DOHH2 (cell line): ENCODE results near the gene IQSEC1.

ENCODE experiments used
- H3F3A ChIP-seq: fragments of 200-600 bp; sonication (generic), shearing (Covaris generic); 2 replicates; pipeline ENCODE4 v1.6.0; 2016; ENCODE audit warnings: antibody characterized with exemption, mild to moderate bottlenecking; ENCODE audit not compliant: control insufficient read depth, insufficient read depth
- H3K27ac ChIP-seq: fragments of 200-600 bp; sonication (generic); 2 replicates; pipeline ENCODE4 v1.5.1; 2014; ENCODE audit warnings: low read depth, mild to moderate bottlenecking, low read length, moderate library complexity
- H3K27me3 ChIP-seq: fragments of 200-600 bp; sonication (generic); 2 replicates; pipeline ENCODE4 v1.6.1; 2014; ENCODE audit warnings: mild to moderate bottlenecking, low read length, mixed read lengths; ENCODE audit not compliant: control insufficient read depth
- H3K36me3 ChIP-seq: fragments of 200-600 bp; sonication (generic); 2 replicates; pipeline ENCODE4 v1.6.1; 2014; ENCODE audit warnings: mild to moderate bottlenecking, low read length, moderate library complexity, mixed read lengths; ENCODE audit not compliant: control insufficient read depth
- H3K4me1 ChIP-seq: fragments of 200-600 bp; sonication (generic); 2 replicates; pipeline ENCODE4 v1.6.1; 2014; ENCODE audit warnings: mild to moderate bottlenecking, low read length, mixed read lengths; ENCODE audit not compliant: control insufficient read depth
- H3K4me2 ChIP-seq: fragments of 200-600 bp; sonication (generic); 2 replicates; pipeline ENCODE4 v1.6.0; 2014; ENCODE audit warnings: mild to moderate bottlenecking, low read length, moderate library complexity
- H3K4me3 ChIP-seq: fragments of 200-600 bp; sonication (generic); 2 replicates; pipeline ENCODE4 v1.5.1; 2014; ENCODE audit warnings: mild to moderate bottlenecking, low read length, mixed read lengths
- H3K79me2 ChIP-seq: fragments of 200-600 bp; sonication (generic); 2 replicates; pipeline ENCODE4 v1.6.1; 2014; ENCODE audit warnings: mild to moderate bottlenecking, low read length, mixed read lengths; ENCODE audit not compliant: control insufficient read depth
- H3K9me2 ChIP-seq: fragments of 200-600 bp; sonication (generic); replicated peaks from 2 replicates; pipeline ENCODE4 v1.6.1; 2014; ENCODE audit warnings: mild to moderate bottlenecking, low read length, mixed read lengths; ENCODE audit not compliant: control insufficient read depth
- H3K9me3 ChIP-seq: fragments of 200-600 bp; sonication (generic); 2 replicates; pipeline ENCODE4 v1.6.1; 2014; ENCODE audit warnings: antibody characterized with exemption, low read length, mixed read lengths; ENCODE audit not compliant: control insufficient read depth, insufficient read depth
- H4K20me1 ChIP-seq: fragments of 200-600 bp; sonication (generic); 2 replicates; pipeline ENCODE4 v1.6.0; 2014; ENCODE audit warnings: low read depth, mild to moderate bottlenecking, antibody characterized with exemption, low read length, moderate library complexity; ENCODE audit not compliant: control insufficient read depth, insufficient read depth
- CTCF ChIP-seq: fragments of 200-600 bp; sonication (generic); IDR thresholded peaks from one replicate; pipeline ENCODE4 v1.5.1; 2014; ENCODE audit warnings: antibody characterized with exemption, mild to moderate bottlenecking, low read depth, low read length; ENCODE audit not compliant: poor library complexity, severe bottlenecking
- EZH2phosphoT487 ChIP-seq: fragments of 200-600 bp; sonication (generic); IDR thresholded peaks from 2 replicates; pipeline ENCODE4 v1.6.1; 2017; ENCODE audit warnings: borderline replicate concordance, mild to moderate bottlenecking, antibody characterized with exemption, low read length, moderate library complexity, mixed read lengths

IQSEC1 gene

GRCh38 chr3:13067778-13068177, 5.5 kb downstream of the IQSEC1 start:
- no peaks in the 10 kb centered on the region for H3K79me2 ChIP-seq
- H3K9me2 ChIP-seq = no peaks in the 10 kb centered on the region
- H3K4me2 ChIP-seq = no peak overlapping the region
- no peaks in the 10 kb centered on the region for H3K9me3 ChIP-seq
- no peaks in the 10 kb centered on the region for H4K20me1 ChIP-seq
- peaks cover 53% of the 10 kb centered on the region for H3K4me1 ChIP-seq
- H3K36me3 ChIP-seq = no peaks in the 10 kb centered on the region
- TF ChIP-seq EZH2phosphoT487 (no peak), CTCF (no peak)
- H3F3A ChIP-seq = no peaks in the 10 kb centered on the region
- peaks cover 5% of the 10 kb centered on the region for H3K27me3 ChIP-seq
- no peak overlapping the region for H3K4me3 ChIP-seq
- H3K27ac ChIP-seq = no peak overlapping the region

GRCh38 chr3:13066834-13067233, 6.4 kb downstream of the IQSEC1 start:
- Histone ChIP-seq H4K20me1 (no peaks in the 10 kb centered on the region), H3K4me1 (peaks cover 44% of the 10 kb centered on the region), H3K9me3 (no peaks in the 10 kb centered on the region), H3K27me3 (no peaks in the 10 kb centered on the region; the same call in 1 of the 2 replicates), H3K9me2 (no peaks in the 10 kb centered on the region), H3F3A (no peaks in the 10 kb centered on the region), H3K27ac (no peak overlapping the region), H3K4me2 (no peak overlapping the region), H3K36me3 (no peaks in the 10 kb centered on the region), H3K79me2 (no peaks in the 10 kb centered on the region), H3K4me3 (no peak overlapping the region)
- TF ChIP-seq CTCF (no peak), EZH2phosphoT487 (no peak)

GRCh38 chr3:13066236-13066635, 7.0 kb downstream of the IQSEC1 start:
- no peaks in the 10 kb centered on the region for H4K20me1 ChIP-seq
- no peaks in the 10 kb centered on the region for H3F3A ChIP-seq
- peaks cover 38% of the 10 kb centered on the region for H3K4me1 ChIP-seq
- H3K27me3 ChIP-seq = no peaks in the 10 kb centered on the region; the same call in 1 of the 2 replicates
- no peaks in the 10 kb centered on the region for H3K9me2 ChIP-seq
- H3K27ac ChIP-seq = no peak overlapping the region
- TF ChIP-seq EZH2phosphoT487 (no peak), CTCF (no peak)
- no peaks in the 10 kb centered on the region for H3K36me3 ChIP-seq
- no peaks in the 10 kb centered on the region for H3K79me2 ChIP-seq
- no peak overlapping the region for H3K4me3 ChIP-seq
- no peaks in the 10 kb centered on the region for H3K9me3 ChIP-seq
- H3K4me2 ChIP-seq = no peak overlapping the region
